Naive thymus-derived CD4-positive, alpha-beta T cell (primary cell): ENCODE data around the gene PLAAT2. TPM values are rescaled to one million over a fixed set of nuclear protein-coding genes. Genes with fewer than 3 reads are reported as not detected.
"Not testable (repeated sequence)": the region's sequence is repeated elsewhere in the genome, so short reads cannot be mapped to it uniquely, and the experiment has no call there.

Experiments
- ATAC-seq: fragments of 150-1000 bp; cut with Tn5 transposase; 2 replicates; pipeline ENCODE4 v1.10.0; 2021; ENCODE audit warnings: mild to moderate bottlenecking, moderate library complexity
- CTCF ChIA-PET: fragments of 350-600 bp; sonication (Branson Sonifier 250); formaldehyde crosslinking; loops from one replicate; lab custom pipeline; 2021; ENCODE audit warnings: antibody characterized with exemption; lab: Charles Lee
- POLR2A ChIA-PET: fragments of 350-600 bp; sonication (Branson Sonifier 250); formaldehyde crosslinking; loops from one replicate; lab custom pipeline; 2021; ENCODE audit warnings: antibody characterized with exemption, inconsistent platforms; lab: Charles Lee
- DNase-seq, 9 donors: peaks; one replicate each; pipeline versions ENCODE4 v3.0.0 to v3.0.0-alpha.2; 2020 to 2022; ENCODE audit warnings: mixed read lengths in 1 of 9
- H3K27ac ChIP-seq: one replicate; pipeline ENCODE4 v1.7.0; 2013; ENCODE audit warnings: mild to moderate bottlenecking, low read depth, low read length, moderate library complexity
- H3K27me3 ChIP-seq, 2 donors: one replicate each; pipeline ENCODE4 v1.7.0; 2013; ENCODE audit warnings: low read length in 2 of 2, mild to moderate bottlenecking in 2 of 2, moderate library complexity in 2 of 2; ENCODE audit not compliant: control insufficient read depth in 2 of 2, insufficient read depth in 2 of 2
- H3K36me3 ChIP-seq, 3 experiments: 1 replicate in 2 of 3; 2 replicates in 1 of 3; pipeline ENCODE4 v1.7.0; 2013; ENCODE audit warnings: low read length in 3 of 3, mild to moderate bottlenecking in 3 of 3, moderate library complexity in 1 of 3; ENCODE audit not compliant: insufficient read depth in 3 of 3, control insufficient read depth in 2 of 3
- H3K4me1 ChIP-seq, 2 donors: one replicate each; pipeline ENCODE4 v1.7.0; 2013; ENCODE audit warnings: low read length in 2 of 2, mild to moderate bottlenecking in 2 of 2, moderate library complexity in 1 of 2; ENCODE audit not compliant: control insufficient read depth in 2 of 2, insufficient read depth in 2 of 2
- H3K4me3 ChIP-seq: 2 replicates; pipeline ENCODE4 v1.7.0; 2013; ENCODE audit warnings: mild to moderate bottlenecking, low read length
- H3K9me3 ChIP-seq, 3 experiments: 1 replicate in 2 of 3; 2 replicates in 1 of 3; pipeline ENCODE4 v1.7.0; 2013; ENCODE audit warnings: low read length in 3 of 3; ENCODE audit not compliant: control insufficient read depth in 2 of 3
- H3K27ac Mint-ChIP-seq, 9 donors: one replicate each; pipeline ENCODE4 v1.8.0; 2020 to 2022; ENCODE audit warnings: mixed read lengths in 9 of 9, mild to moderate bottlenecking in 8 of 9, moderate library complexity in 5 of 9, inconsistent platforms in 2 of 9
- H3K27me3 Mint-ChIP-seq, 5 donors: one replicate each; pipeline ENCODE4 v1.8.0; 2021 to 2022; ENCODE audit warnings: mixed read lengths in 5 of 5, mild to moderate bottlenecking in 1 of 5
- H3K36me3 Mint-ChIP-seq, 5 donors: one replicate each; pipeline ENCODE4 v1.8.0; 2020 to 2022; ENCODE audit warnings: mixed read lengths in 5 of 5, mild to moderate bottlenecking in 3 of 5, inconsistent platforms in 1 of 5
- H3K4me1 Mint-ChIP-seq, 7 donors: one replicate each; pipeline ENCODE4 v1.8.0; 2020 to 2022; ENCODE audit warnings: mixed read lengths in 7 of 7, mild to moderate bottlenecking in 3 of 7, inconsistent platforms in 1 of 7
- H3K4me3 Mint-ChIP-seq, 10 donors: one replicate each; pipeline ENCODE4 v1.8.0; 2020 to 2022; ENCODE audit warnings: mild to moderate bottlenecking in 10 of 10, mixed read lengths in 10 of 10, moderate library complexity in 6 of 10, inconsistent platforms in 2 of 10
- H3K9me3 Mint-ChIP-seq, 11 donors: one replicate each; pipeline ENCODE4 v1.8.0; 2020 to 2022; ENCODE audit warnings: mixed read lengths in 11 of 11, mild to moderate bottlenecking in 4 of 11, inconsistent platforms in 1 of 11, moderate library complexity in 1 of 11
- intact Hi-C, 2 donors: fragments of 100-400 bp; cut with micrococcal nuclease; formaldehyde crosslinking; loops; one replicate each; pipeline ENCODE4 v1.15.1; 2023
- polyA plus RNA-seq, 2 donors: library from polyadenylated mRNA; unstranded; fragments of 300-500 nt; fragmentation: Illumina TruSeq; gene quantifications; one replicate each; pipeline ENCODE4 v1.2.3, GENCODE V29; 2021
- total RNA-seq, 6 experiments: library from RNA in 5 of 6; stranded (reverse) in 5 of 6; gene quantifications; 1 replicate in 5 of 6; 2 replicates in 1 of 6; pipeline ENCODE4 v1.2.3 and lab custom pipeline; 2021 to 2026

The PLAAT2 gene
- total and polyA plus RNA-seq, 7 experiments from 2014 or later = 0.51 TPM; not detected in 6

DNA sequence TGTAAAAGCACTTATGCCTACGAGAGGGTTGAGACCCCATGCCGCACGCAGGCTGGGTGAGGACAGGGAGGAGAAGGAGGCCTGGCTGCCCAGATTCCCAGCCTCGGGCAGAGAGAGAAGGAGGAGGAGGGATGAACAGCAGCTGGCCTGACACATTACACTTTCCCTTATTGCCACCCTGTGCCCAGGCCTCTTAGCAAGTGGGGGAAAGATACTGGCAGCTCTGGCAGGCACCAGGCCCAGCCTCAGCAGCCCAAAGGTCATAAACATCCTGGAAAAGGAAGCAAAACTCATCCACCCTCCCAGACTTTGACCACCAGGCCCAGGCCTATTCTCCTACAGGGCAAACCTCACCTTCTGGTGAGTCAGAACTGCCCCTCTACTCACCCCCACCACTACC, 46.4 kb upstream of the PLAAT2 start:
- no peak for ATAC-seq
- Mint-ChIP-seq H3K27ac (peak overlapping the region in 3 of 9 donors; percentile 9 to 71 (median 42)), H3K4me1 (peaks cover 0 to 25% (median 12%) of the 10 kb centered on the region in 7 donors), H3K4me3 (no peak overlapping the region), H3K9me3 (no peaks in the 10 kb centered on the region), H3K27me3 (peaks cover 0 to 30% (median 0%) of the 10 kb centered on the region in 5 donors), H3K36me3 (no peaks in the 10 kb centered on the region)
- Histone ChIP-seq H3K27ac (no peak overlapping the region), H3K9me3 (no peaks in the 10 kb centered on the region), H3K4me3 (no peak overlapping the region), H3K4me1 (peaks cover 0 to 3% of the 10 kb centered on the region in 2 donors), H3K36me3 (no peaks in the 10 kb centered on the region), H3K27me3 (no peaks in the 10 kb centered on the region)
- ChIA-PET POLR2A (interaction anchor here (0.8 kb wide), 1 partner anchor 73 kb away, joined by 3 read pairs; the partner anchor contains the start of gene PLAAT4), CTCF (interaction anchor here (0.6 kb wide), 1 partner anchor 90 kb away, joined by 3 read pairs; no protein-coding TSS in a partner anchor)
- intact Hi-C loops = no loop called here
- no peak for DNase-seq

DNA sequence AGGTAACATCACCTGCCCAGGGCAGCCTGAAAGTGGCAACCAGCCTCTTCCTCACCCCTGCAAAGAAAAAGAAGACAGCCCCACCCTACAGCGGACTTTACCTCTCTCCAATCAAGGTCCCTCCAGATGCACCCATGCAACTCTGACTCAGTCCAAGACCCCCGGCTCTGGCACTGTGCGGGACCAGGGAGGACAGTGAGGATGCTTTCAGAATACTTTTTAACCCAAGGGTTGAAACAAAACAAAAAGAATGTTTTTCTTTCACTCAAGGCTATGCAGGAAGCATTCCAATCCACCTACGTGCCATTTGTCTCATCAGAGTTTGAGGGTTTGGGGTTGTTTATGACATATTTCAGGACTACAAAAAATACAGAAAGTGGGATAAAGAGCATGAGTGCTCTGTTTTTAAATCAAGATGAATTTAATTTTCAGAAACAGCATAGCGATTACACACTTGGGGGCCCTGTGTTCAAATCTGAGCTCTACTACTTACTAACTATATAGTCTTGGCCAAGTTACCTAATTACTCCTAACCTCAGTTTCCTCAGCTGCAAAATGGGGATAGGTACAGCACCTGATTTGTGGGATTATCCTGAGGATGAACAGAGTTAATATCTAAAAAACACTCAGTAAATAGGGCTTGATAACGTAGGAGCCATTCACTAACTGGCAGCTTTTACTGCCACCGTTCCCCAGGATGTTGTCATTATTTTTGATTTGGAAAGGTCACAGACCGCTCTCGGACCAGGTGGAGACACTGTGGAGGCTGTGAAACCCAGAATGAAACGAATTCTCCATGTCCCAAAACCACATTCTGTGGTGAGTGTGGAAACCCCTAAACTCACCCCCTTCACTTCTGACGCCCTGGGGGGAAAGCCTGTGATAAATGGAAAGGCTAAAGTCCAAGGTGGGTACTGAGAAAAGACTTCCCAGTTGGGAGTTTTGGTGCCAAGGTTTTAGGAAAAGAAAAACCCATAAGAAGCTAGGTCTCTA, 45.5 kb upstream of the PLAAT2 start:
- Mint-ChIP-seq H3K27me3 (peaks cover 0 to 24% (median 0%) of the 10 kb centered on the region in 5 donors), H3K9me3 (no peaks in the 10 kb centered on the region), H3K4me3 (no peak overlapping the region), H3K36me3 (no peaks in the 10 kb centered on the region), H3K27ac (peak overlapping the region in 3 of 9 donors; percentile 9 to 49 (median 39)), H3K4me1 (peaks cover 0 to 18% (median 11%) of the 10 kb centered on the region in 7 donors)
- intact Hi-C loops = no loop called here
- DNase-seq (no peak), ATAC-seq (no peak)
- Histone ChIP-seq H3K9me3 (no peaks in the 10 kb centered on the region), H3K4me3 (no peak overlapping the region), H3K36me3 (no peaks in the 10 kb centered on the region), H3K4me1 (peaks cover 0 to 3% of the 10 kb centered on the region in 2 donors), H3K27me3 (no peaks in the 10 kb centered on the region), H3K27ac (no peak overlapping the region)
- CTCF ChIA-PET = no interaction called here
- POLR2A ChIA-PET = interaction anchor here (0.8 kb wide), 1 partner anchor 72 kb away, joined by 3 read pairs; the partner anchor contains the start of gene PLAAT4

DNA sequence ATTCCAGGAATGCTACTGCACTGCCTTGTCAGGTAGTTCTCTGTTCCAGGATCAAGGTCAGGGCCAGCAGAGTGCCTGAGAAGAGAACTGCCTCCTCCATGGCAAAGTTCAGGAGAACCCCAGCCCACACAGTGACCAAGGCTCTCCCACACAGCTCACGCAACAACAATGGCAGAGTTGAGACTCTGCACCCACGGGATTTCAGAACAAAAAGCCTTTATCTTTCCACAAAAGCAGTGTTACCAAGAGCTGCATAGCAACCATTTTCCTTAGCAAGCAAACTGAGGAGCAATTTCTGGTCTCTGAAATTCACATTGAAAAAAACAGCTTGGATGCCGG, 40.0 kb upstream of the PLAAT2 start:
- no peak overlapping the region for H3K27ac ChIP-seq
- H3K4me3 ChIP-seq = no peak overlapping the region
- H3K4me1 ChIP-seq = no peaks in the 10 kb centered on the region
- POLR2A ChIA-PET = no interaction called here
- Mint-ChIP-seq H3K4me3 (no peak overlapping the region), H3K27me3 (peaks cover 0 to 2% (median 0%) of the 10 kb centered on the region in 5 donors), H3K36me3 (no peaks in the 10 kb centered on the region), H3K27ac (peak overlapping the region in 1 of 9 donors; percentile 74), H3K4me1 (peaks cover 0 to 6% (median 3%) of the 10 kb centered on the region in 7 donors), H3K9me3 (no peaks in the 10 kb centered on the region)
- CTCF ChIA-PET = no interaction called here
- H3K36me3 ChIP-seq = no peaks in the 10 kb centered on the region
- H3K9me3 ChIP-seq = no peaks in the 10 kb centered on the region
- ATAC-seq (no peak), DNase-seq (no peak)
- H3K27me3 ChIP-seq = no peaks in the 10 kb centered on the region
- intact Hi-C loops = no loop called here

DNA sequence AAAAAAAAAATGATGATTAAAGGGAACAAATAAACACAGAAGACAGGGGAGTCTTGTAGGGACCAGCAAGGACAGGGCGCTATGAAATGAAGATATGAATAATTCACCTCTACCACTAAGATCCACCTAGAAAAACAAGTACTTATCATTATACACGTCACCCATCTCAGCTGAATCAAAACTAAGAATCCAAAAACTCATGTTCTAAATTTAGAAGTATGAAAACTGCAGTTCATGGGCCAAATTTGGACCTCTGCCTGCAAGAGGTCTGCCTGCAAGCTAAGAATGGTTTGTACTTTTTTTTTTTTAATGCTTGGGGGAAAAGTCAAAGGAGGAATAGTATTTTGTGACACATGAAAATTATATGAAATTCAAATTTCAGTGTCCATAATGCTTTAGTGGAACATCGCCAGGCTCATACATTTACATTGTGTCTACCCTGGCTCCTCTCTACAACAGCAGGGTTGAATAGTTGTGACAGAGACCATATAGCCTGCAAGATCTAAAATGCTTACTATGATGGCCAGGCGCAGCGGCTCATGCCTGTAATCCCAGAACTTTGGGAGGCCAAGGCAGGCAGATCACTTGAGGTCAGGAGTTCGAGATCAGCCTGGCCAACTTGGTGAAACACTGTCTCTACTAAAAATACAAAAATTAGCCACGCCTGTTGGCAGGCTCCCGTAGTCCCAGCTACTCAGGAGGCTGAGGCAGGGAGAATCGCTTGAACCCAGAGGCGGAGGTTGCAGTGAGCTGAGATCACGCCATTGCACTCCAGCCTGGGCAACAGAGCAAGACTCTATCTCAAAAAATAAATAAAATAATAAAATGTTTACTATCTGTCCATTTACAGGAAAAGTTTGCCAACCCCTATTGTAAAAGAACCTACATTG, 39.4 kb upstream of the PLAAT2 start:
- not testable (repeated sequence) for H3K27me3 Mint-ChIP-seq, H3K27ac Mint-ChIP-seq, ATAC-seq

DNA sequence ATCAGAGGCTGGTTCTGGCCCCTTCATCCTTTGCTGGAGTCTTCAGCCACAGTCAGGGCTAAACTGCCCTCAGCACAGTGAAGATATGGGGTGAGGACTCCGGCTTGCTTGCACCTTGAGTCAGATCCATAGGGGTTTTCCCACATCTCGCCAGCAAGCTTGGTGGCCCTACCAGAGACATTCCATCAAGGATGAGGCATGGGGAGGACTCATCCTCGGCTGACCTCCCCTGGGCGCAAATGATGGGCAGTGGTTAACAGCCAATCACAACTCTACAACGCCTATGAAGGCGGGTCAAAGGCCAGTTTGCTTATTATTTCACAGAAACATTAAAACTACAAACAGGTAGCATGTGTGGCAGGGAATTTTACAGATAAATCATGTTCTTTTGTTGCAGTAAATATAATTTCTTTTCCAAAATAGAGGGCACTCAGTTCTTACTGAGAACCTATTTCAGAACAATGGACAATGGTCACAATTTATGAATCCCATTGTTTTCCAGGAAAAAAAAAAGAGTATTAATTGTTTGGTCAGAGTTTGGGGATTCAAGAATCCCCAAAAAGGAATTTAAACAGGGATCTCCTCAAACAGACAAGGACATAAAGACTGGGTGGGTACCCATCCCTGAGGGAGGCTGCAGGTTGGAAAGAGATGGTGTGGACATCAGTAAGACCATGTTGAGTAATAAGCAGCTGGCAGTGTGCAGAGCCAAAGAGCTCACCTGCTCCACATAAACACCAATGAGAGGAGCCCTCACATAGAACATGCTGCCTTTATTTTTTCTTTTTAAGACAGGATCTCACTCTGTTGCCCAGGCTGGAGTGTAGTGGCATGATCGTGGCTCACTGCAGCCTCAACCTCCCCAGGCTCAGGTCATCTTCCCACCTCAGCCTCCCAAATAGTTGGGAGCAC, 36.3 kb upstream of the PLAAT2 start:
- no peak overlapping the region for H3K4me3 Mint-ChIP-seq

More for the DNA sequence above, 39.4 kb upstream of the PLAAT2 start:
- POLR2A ChIA-PET = interaction anchor here (0.7 kb wide), 1 partner anchor 10 kb away, joined by 3 read pairs; no protein-coding TSS in a partner anchor
- DNase-seq, H3K36me3 ChIP-seq, H3K36me3 Mint-ChIP-seq, H3K4me1 Mint-ChIP-seq, CTCF ChIA-PET, intact Hi-C loops, H3K9me3 Mint-ChIP-seq, H3K27me3 ChIP-seq, H3K9me3 ChIP-seq, H3K4me3 Mint-ChIP-seq, H3K4me3 ChIP-seq, H3K27ac ChIP-seq, H3K4me1 ChIP-seq: not testable (repeated sequence)

More for the DNA sequence above, 36.3 kb upstream of the PLAAT2 start:
- no peaks in the 10 kb centered on the region for H3K4me1 ChIP-seq
- Mint-ChIP-seq H3K9me3 (no peaks in the 10 kb centered on the region), H3K4me1 (peaks cover 0 to 6% (median 0%) of the 10 kb centered on the region in 7 donors), H3K27ac (peak overlapping the region in 1 of 9 donors; percentile 23), H3K27me3 (peaks cover 0 to 2% (median 0%) of the 10 kb centered on the region in 5 donors), H3K36me3 (peaks cover 0 to 6% (median 0%) of the 10 kb centered on the region in 5 donors)
- ChIA-PET POLR2A (no interaction called here), CTCF (no interaction called here)
- ATAC-seq (no peak), DNase-seq (no peak)
- H3K27me3 ChIP-seq = no peaks in the 10 kb centered on the region
- no peak overlapping the region for H3K4me3 ChIP-seq
- intact Hi-C loops = no loop called here
- no peaks in the 10 kb centered on the region for H3K36me3 ChIP-seq
- H3K27ac ChIP-seq = no peak overlapping the region
- H3K9me3 ChIP-seq = no peaks in the 10 kb centered on the region
